Choroid plexus epithelial cell (primary cell): ENCODE data around the gene ACOT8.

Experiments
- DNase-seq: peaks from one replicate; pipeline ENCODE4 v3.0.0-alpha.2; 2010; ENCODE audit warnings: low read depth
- H3K4me3 ChIP-seq: 2 replicates; pipeline ENCODE4 v1.5.1; 2011; ENCODE audit warnings: low read depth, mild to moderate bottlenecking, control low read depth, low read length, moderate library complexity
- CTCF ChIP-seq: conservative IDR thresholded peaks from 2 replicates; pipeline ENCODE4 v1.5.1; 2011; ENCODE audit warnings: low read depth, mild to moderate bottlenecking, control low read depth, inconsistent platforms, low read length, moderate library complexity

The ACOT8 gene

GRCh38 chr20:45850926-45851325, 6.3 kb downstream of the ACOT8 start:
- no peak for TF ChIP-seq CTCF
- DNase-seq, result no peak
- no peak overlapping the region for H3K4me3 ChIP-seq

GRCh38 chr20:45850238-45850637, 7.0 kb downstream of the ACOT8 start:
- H3K4me3 ChIP-seq, result no peak overlapping the region
- no peak for DNase-seq
- TF ChIP-seq CTCF, result no peak

GRCh38 chr20:45848969-45849582, 8.1 kb downstream of the ACOT8 start:
- no peak overlapping the region for H3K4me3 ChIP-seq
- no peak for DNase-seq
- TF ChIP-seq CTCF, result no peak

- DNase-seq, result no peak
- no peak for TF ChIP-seq CTCF
Observed at GRCh38 chr20:45848421-45848820, 8.8 kb downstream of the ACOT8 start.

GRCh38 chr20:45845452-45845851, 11.7 kb downstream of the ACOT8 start:
- no peak for TF ChIP-seq CTCF
- DNase-seq, result no peak
- H3K4me3 ChIP-seq, result no peak overlapping the region

More at GRCh38 chr20:45848421-45848820, 8.8 kb downstream of the ACOT8 start:
- H3K4me3 ChIP-seq, result no peak overlapping the region

GRCh38 chr20:45843506-45843905, 13.7 kb downstream of the ACOT8 start:
- DNase-seq, result no peak
- TF ChIP-seq CTCF, result no peak
- no peak overlapping the region for H3K4me3 ChIP-seq

GRCh38 chr20:45842169-45842812, 14.9 kb downstream of the ACOT8 start:
- no peak for TF ChIP-seq CTCF
- H3K4me3 ChIP-seq, result no peak overlapping the region
- peak; percentile 62 for DNase-seq
